HepG2 (cell line): Measurements from ENCODE around the gene DDR1. TPM values are rescaled to one million over a fixed set of nuclear protein-coding genes. Genes with fewer than 3 reads are reported as not detected.

ENCODE experiments used
- AGO2 ChIP-seq: fragments of 200-400 bp; formaldehyde crosslinking; optimal IDR thresholded peaks from 2 replicates; pipeline ENCODE3; 2017; ENCODE audit warnings: mild to moderate bottlenecking, low read depth, low read length, moderate library complexity
- ELF1 ChIP-seq: sonication (generic); formaldehyde crosslinking; IDR thresholded peaks from 2 replicates; pipeline ENCODE4 v1.4.0; 2020; ENCODE audit warnings: missing genetic modification reagents
- FOXO1 ChIP-seq: sonication (generic); formaldehyde crosslinking; IDR thresholded peaks from 2 replicates; pipeline ENCODE4 v1.4.0; 2020; ENCODE audit warnings: missing genetic modification reagents
- GLI4 ChIP-seq: sonication (generic); formaldehyde crosslinking; IDR thresholded peaks from 2 replicates; pipeline ENCODE4 v1.5.1; 2020; ENCODE audit warnings: missing genetic modification reagents, mild to moderate bottlenecking, moderate library complexity, borderline replicate concordance
- HNRNPK ChIP-seq: fragments of 200-400 bp; formaldehyde crosslinking; IDR thresholded peaks from 2 replicates; pipeline ENCODE4 v1.6.1; 2018; ENCODE audit warnings: low read length, low read depth, moderate library complexity, mild to moderate bottlenecking; ENCODE audit not compliant: poor library complexity, severe bottlenecking
- JUNB ChIP-seq: sonication (generic); formaldehyde crosslinking; IDR thresholded peaks from 2 replicates; pipeline ENCODE4 v1.8.0; 2022; ENCODE audit warnings: missing genetic modification reagents, mild to moderate bottlenecking, borderline replicate concordance
- KAT8 ChIP-seq: IDR thresholded peaks from 2 replicates; pipeline ENCODE4 v1.6.1; 2016; ENCODE audit warnings: missing genetic modification reagents, missing compliant biosample characterization
- MED1 ChIP-seq: sonication (generic); formaldehyde crosslinking; IDR thresholded peaks from 2 replicates; pipeline ENCODE4 v1.4.0; 2020; ENCODE audit warnings: missing genetic modification reagents
- ZFP90 ChIP-seq: sonication (generic); formaldehyde crosslinking; IDR thresholded peaks from 2 replicates; pipeline ENCODE4 v1.8.0; 2022; ENCODE audit warnings: missing genetic modification reagents, mild to moderate bottlenecking, inconsistent platforms, borderline replicate concordance
- ZFY ChIP-seq: sonication (generic); formaldehyde crosslinking; IDR thresholded peaks from 2 replicates; pipeline ENCODE4 v1.4.0; 2020; ENCODE audit warnings: missing genetic modification reagents
- ZHX2 ChIP-seq, 2 experiments: sonication (generic) in 1 of 2; formaldehyde crosslinking in 1 of 2; IDR thresholded peaks; 2 replicates each; pipeline versions ENCODE4 v1.6.1 to v1.9.0; 2014 to 2022; ENCODE audit warnings: antibody characterized with exemption in 1 of 2, borderline replicate concordance in 1 of 2, inconsistent platforms in 1 of 2, low read depth in 1 of 2, missing genetic modification reagents in 1 of 2
- ZIK1 ChIP-seq: sonication (generic); formaldehyde crosslinking; IDR thresholded peaks from 2 replicates; pipeline ENCODE4 v1.5.0; 2020; ENCODE audit warnings: mild to moderate bottlenecking, low read depth, missing genetic modification reagents, borderline replicate concordance
- ZNF17 ChIP-seq: sonication (generic); formaldehyde crosslinking; IDR thresholded peaks from 2 replicates; pipeline ENCODE4 v1.5.0; 2020; ENCODE audit warnings: mild to moderate bottlenecking, missing genetic modification reagents
- ZNF337 ChIP-seq: sonication (generic); formaldehyde crosslinking; IDR thresholded peaks from 2 replicates; pipeline ENCODE4 v1.5.1; 2020; ENCODE audit warnings: missing genetic modification reagents, low read depth, mild to moderate bottlenecking, borderline replicate concordance
- ZNF670 ChIP-seq: sonication (generic); formaldehyde crosslinking; IDR thresholded peaks from 2 replicates; pipeline ENCODE4 v1.8.0; 2022; ENCODE audit warnings: mild to moderate bottlenecking, missing genetic modification reagents, borderline replicate concordance
- ZNF770 ChIP-seq: sonication (generic); formaldehyde crosslinking; IDR thresholded peaks from 2 replicates; pipeline ENCODE4 v1.5.0; 2020; ENCODE audit warnings: mild to moderate bottlenecking, missing genetic modification reagents
- polyA plus RNA-seq, 8 experiments: library from polyadenylated mRNA; depleted of rRNA in 3 of 8; stranded (reverse) in 7 of 8; unstranded in 1 of 8; fragments of >200 nt; fragmentation: Illumina TruSeq in 4 of 8; extraction: Trizol in 4 of 8; gene quantifications; 2 replicates each; pipeline versions ENCODE4 v1.2.1 to v1.2.3, GENCODE V29; 2011 to 2016; ENCODE audit warnings: low read depth in 4 of 8, missing spikeins in 1 of 8, mixed read lengths in 1 of 8; ENCODE audit not compliant: insufficient read depth in 1 of 8
- total RNA-seq, 5 experiments: library from RNA; depleted of rRNA; stranded (reverse); fragments of >200 nt; fragmentation: Illumina TruSeq; extraction: Trizol; gene quantifications; 2 replicates each; pipeline ENCODE4 v1.2.3, GENCODE V29; 2016; ENCODE audit warnings: low read depth in 1 of 5
- TF ChIP-seq, protein P1 (sequence below): sonication (generic); formaldehyde crosslinking; IDR thresholded peaks from 2 replicates; pipeline ENCODE4 v1.4.0; 2020; ENCODE audit warnings: low read depth, mild to moderate bottlenecking, missing genetic modification reagents
- TF ChIP-seq, protein P2 (sequence below): IDR thresholded peaks from 2 replicates; pipeline ENCODE4 v1.6.1; 2016; ENCODE audit warnings: missing genetic modification reagents, missing compliant biosample characterization

Gene DDR1
- total and polyA plus RNA-seq, 2 of the 13 experiments (the other 11 are each of a cell fraction or from before 2014, with no cell fraction given) = 16.7 to 20.2 TPM

- TF ChIP-seq JUNB (no peak), ZIK1 (CRISPR knock-in tag) (no peak), ZFY (CRISPR knock-in tag) (peak; percentile 71; the same call in 1 of the 2 replicates), ZNF670 (CRISPR knock-in tag) (no peak), AGO2 (no peak), KAT8 (CRISPR knock-in tag) (peak; percentile 85), ZHX2 (IDR thresholded peaks at IDR 0.05; ENCODE audit: low read depth) (no peak; the same call in 1 of the 2 replicates), ZHX2 (CRISPR knock-in tag; IDR thresholded peaks at IDR 0.05; ENCODE audit: borderline replicate concordance) (no peak), GLI4 (no peak), ZNF337 (no peak), ZNF770 (no peak), ZNF17 (CRISPR knock-in tag) (no peak), FOXO1 (no peak; the same call in 1 of the 2 replicates), HNRNPK (no peak), ELF1 (CRISPR knock-in tag) (peak; percentile 46), ZFP90 (CRISPR knock-in tag) (peak; percentile 35; the same call in 1 of the 2 replicates), MED1 (CRISPR knock-in tag) (peak; percentile 54; the same call in 1 of the 2 replicates)
- TF ChIP-seq, protein P1, sequence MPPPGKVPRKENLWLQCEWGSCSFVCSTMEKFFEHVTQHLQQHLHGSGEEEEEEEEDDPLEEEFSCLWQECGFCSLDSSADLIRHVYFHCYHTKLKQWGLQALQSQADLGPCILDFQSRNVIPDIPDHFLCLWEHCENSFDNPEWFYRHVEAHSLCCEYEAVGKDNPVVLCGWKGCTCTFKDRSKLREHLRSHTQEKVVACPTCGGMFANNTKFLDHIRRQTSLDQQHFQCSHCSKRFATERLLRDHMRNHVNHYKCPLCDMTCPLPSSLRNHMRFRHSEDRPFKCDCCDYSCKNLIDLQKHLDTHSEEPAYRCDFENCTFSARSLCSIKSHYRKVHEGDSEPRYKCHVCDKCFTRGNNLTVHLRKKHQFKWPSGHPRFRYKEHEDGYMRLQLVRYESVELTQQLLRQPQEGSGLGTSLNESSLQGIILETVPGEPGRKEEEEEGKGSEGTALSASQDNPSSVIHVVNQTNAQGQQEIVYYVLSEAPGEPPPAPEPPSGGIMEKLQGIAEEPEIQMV (CRISPR knock-in tag) = no peak
- TF ChIP-seq, protein P2, sequence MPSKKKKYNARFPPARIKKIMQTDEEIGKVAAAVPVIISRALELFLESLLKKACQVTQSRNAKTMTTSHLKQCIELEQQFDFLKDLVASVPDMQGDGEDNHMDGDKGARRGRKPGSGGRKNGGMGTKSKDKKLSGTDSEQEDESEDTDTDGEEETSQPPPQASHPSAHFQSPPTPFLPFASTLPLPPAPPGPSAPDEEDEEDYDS (CRISPR knock-in tag) = no peak
These were observed 6.7 kb upstream of the DDR1 start (continued) for GRCh38 chr6:30877419-30878262.
